ENCODE data around the gene ZFYVE27. TPM values are rescaled to one million over a fixed set of nuclear protein-coding genes. Genes with fewer than 3 reads are reported as not detected.

Gene ZFYVE27
- total RNA-seq, 3 donors from 2014 or later, result 26.9 to 37.6 (median 29.2) TPM

GRCh38 chr10:97766996-97767924 lies 30.3 kb downstream of the ZFYVE27 start:
- no peak overlapping the region for H3K4me3 ChIP-seq
- peaks cover 0 to 32% of the 10 kb centered on the region in 2 donors for H3K27me3 ChIP-seq
- TF ChIP-seq POLR2AphosphoS5 (IDR thresholded peaks at IDR 0.05) (no peak), POLR2A (IDR thresholded peaks at IDR 0.05) (no peak)
- TF ChIP-seq, protein P1, sequence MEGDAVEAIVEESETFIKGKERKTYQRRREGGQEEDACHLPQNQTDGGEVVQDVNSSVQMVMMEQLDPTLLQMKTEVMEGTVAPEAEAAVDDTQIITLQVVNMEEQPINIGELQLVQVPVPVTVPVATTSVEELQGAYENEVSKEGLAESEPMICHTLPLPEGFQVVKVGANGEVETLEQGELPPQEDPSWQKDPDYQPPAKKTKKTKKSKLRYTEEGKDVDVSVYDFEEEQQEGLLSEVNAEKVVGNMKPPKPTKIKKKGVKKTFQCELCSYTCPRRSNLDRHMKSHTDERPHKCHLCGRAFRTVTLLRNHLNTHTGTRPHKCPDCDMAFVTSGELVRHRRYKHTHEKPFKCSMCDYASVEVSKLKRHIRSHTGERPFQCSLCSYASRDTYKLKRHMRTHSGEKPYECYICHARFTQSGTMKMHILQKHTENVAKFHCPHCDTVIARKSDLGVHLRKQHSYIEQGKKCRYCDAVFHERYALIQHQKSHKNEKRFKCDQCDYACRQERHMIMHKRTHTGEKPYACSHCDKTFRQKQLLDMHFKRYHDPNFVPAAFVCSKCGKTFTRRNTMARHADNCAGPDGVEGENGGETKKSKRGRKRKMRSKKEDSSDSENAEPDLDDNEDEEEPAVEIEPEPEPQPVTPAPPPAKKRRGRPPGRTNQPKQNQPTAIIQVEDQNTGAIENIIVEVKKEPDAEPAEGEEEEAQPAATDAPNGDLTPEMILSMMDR (IDR thresholded peaks at IDR 0.05), result no peak
- DNase-seq (ENCODE audit: low spot score in 2 of 2), result no peak
- no peaks in the 10 kb centered on the region for H3K36me3 ChIP-seq
- H3K9me3 ChIP-seq, result no peaks in the 10 kb centered on the region
- H3K4me1 ChIP-seq, result no peaks in the 10 kb centered on the region
- no peak overlapping the region for H3K27ac ChIP-seq
- intact Hi-C loops (cut with DNase I; ENCODE audit: low total_unique reads), result no loop called here

- Histone ChIP-seq H3K36me3 (no peaks in the 10 kb centered on the region), H3K27ac (no peak overlapping the region), H3K27me3 (peaks cover 0 to 45% of the 10 kb centered on the region in 2 donors), H3K9me3 (no peaks in the 10 kb centered on the region), H3K4me3 (no peak overlapping the region), H3K4me1 (no peaks in the 10 kb centered on the region)
- intact Hi-C loops (cut with DNase I; ENCODE audit: low total_unique reads), result no loop called here
- TF ChIP-seq, protein P1 (IDR thresholded peaks at IDR 0.05), result no peak
- no peak for TF ChIP-seq POLR2AphosphoS5 (IDR thresholded peaks at IDR 0.05)
- TF ChIP-seq POLR2A (IDR thresholded peaks at IDR 0.05), result no peak
- no peak for DNase-seq (ENCODE audit: low spot score in 2 of 2)
Measured at GRCh38 chr10:97768322-97769315, 31.7 kb downstream of the ZFYVE27 start.

GRCh38 chr10:97770255-97770654 lies 33.3 kb downstream of the ZFYVE27 start:
- no peak for DNase-seq (ENCODE audit: low spot score in 2 of 2)
- Histone ChIP-seq H3K27me3 (peaks cover 0 to 47% of the 10 kb centered on the region in 2 donors), H3K27ac (no peak overlapping the region), H3K36me3 (no peaks in the 10 kb centered on the region), H3K4me1 (no peaks in the 10 kb centered on the region), H3K9me3 (no peaks in the 10 kb centered on the region), H3K4me3 (no peak overlapping the region)
- TF ChIP-seq POLR2A (IDR thresholded peaks at IDR 0.05) (no peak), POLR2AphosphoS5 (IDR thresholded peaks at IDR 0.05) (no peak)
- TF ChIP-seq, protein P1 (IDR thresholded peaks at IDR 0.05), result no peak
- intact Hi-C loops (cut with DNase I; ENCODE audit: low total_unique reads), result no loop called here

DNA sequence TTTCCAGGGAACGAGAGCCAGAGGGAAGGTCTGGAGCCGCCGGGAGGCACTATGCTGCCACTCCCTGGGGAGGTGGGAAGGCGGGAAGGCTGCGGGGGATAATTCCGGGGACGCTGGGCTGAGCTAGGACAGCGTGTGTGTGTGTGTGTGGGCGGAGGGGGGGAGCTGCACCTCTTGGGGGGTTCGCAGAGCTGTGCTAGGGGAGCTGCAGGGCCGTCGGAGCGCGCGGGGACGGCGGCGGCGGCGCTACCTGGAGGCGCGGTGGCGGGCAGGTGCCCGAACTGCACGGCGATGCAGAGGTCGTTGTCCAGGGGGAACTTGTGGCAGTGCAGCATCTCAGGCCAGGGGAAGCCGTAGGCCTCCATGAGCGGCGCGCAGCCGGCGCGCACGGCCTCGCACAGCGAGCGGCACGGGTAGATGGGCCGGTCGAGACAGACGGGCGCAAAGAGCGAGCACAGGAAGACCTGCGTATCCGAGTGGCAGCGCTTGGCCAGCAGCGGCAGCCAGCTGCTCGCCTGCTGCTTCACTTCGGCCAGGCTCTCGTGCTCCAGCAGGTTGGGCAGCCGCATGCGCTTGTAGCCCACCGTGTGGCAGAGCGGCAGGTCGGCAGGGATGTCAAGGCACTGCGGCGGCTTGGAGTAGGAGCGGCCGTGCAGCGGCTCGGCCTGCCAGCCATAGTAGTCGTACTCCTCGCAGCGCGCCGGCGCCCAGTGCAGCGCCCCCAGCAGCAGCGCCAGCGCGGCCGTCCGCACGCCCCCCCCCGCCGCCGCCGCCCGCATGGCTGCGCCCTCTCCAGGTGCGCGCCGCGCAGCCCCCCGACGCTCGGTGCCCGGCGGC lies 34.3 kb downstream of the ZFYVE27 start:
- Histone ChIP-seq H3K9me3 (no peaks in the 10 kb centered on the region), H3K4me1 (no peaks in the 10 kb centered on the region), H3K4me3 (peak overlapping the region in 2 of 3 donors; percentile 34 to 58), H3K27me3 (peaks cover 0 to 47% of the 10 kb centered on the region in 2 donors), H3K36me3 (no peaks in the 10 kb centered on the region), H3K27ac (no peak overlapping the region)
- TF ChIP-seq, protein P1 (IDR thresholded peaks at IDR 0.05), result no peak
- TF ChIP-seq POLR2AphosphoS5 (IDR thresholded peaks at IDR 0.05), result no peak
- no peak for TF ChIP-seq POLR2A (IDR thresholded peaks at IDR 0.05)
- no peak for DNase-seq (ENCODE audit: low spot score in 2 of 2)
- intact Hi-C loops (cut with DNase I; ENCODE audit: low total_unique reads), result no loop called here
